ENCODE measurements around the gene GBGT1. TPM values are rescaled to one million over a fixed set of nuclear protein-coding genes. Genes with fewer than 3 reads are reported as not detected.

The GBGT1 gene
- polyA plus RNA-seq, 1 donor from 2014 or later: not detected

GRCh38 chr9:133202145-133202513 is 38.4 kb upstream of the GBGT1 start:
- H3F3A ChIP-seq (ENCODE audit: insufficient read depth, low read length, poor library complexity, severe bottlenecking): no peaks in the 10 kb centered on the region
- no peak overlapping the region for H3K9ac ChIP-seq (ENCODE audit: low read length)

GRCh38 chr9:133201424-133202144 is 37.9 kb upstream of the GBGT1 start:
- Histone ChIP-seq H3K4me3 (ENCODE audit: low read length) (no peak overlapping the region), H3K79me2 (replicated peaks; ENCODE audit: insufficient read depth, low read length) (no peaks in the 10 kb centered on the region), H3K4me2 (ENCODE audit: low read length) (no peak overlapping the region), H3K9me2 (ENCODE audit: insufficient read depth, low read length) (no peaks in the 10 kb centered on the region), H4K20me1 (ENCODE audit: insufficient read depth) (no peaks in the 10 kb centered on the region), H3K27me3 (ENCODE audit: insufficient read depth, low read depth, low read length) (no peaks in the 10 kb centered on the region), H3K9ac (ENCODE audit: low read length) (no peak overlapping the region), H3F3A (ENCODE audit: insufficient read depth, low read length, poor library complexity, severe bottlenecking) (no peaks in the 10 kb centered on the region), H3K36me3 (ENCODE audit: insufficient read depth, low read length) (no peaks in the 10 kb centered on the region), H3K27ac (ENCODE audit: low read length) (no peak overlapping the region), H2AFZ (ENCODE audit: low read depth, low read length) (no peak overlapping the region), H3K9me3 (ENCODE audit: low read length) (no peaks in the 10 kb centered on the region)
- no peak for TF ChIP-seq EP300 (conservative IDR thresholded peaks at IDR 0.05; ENCODE audit: poor library complexity, severe bottlenecking)
- TF ChIP-seq POLR2AphosphoS5 (IDR thresholded peaks at IDR 0.05): no peak
- TF ChIP-seq TAF1 (IDR thresholded peaks at IDR 0.05; ENCODE audit: low read depth): no peak

More at GRCh38 chr9:133202145-133202513, 38.4 kb upstream of the GBGT1 start:
- no peak overlapping the region for H3K4me2 ChIP-seq (ENCODE audit: low read length)
- no peaks in the 10 kb centered on the region for H3K9me2 ChIP-seq (ENCODE audit: insufficient read depth, low read length)
- TF ChIP-seq SMC3 (conservative IDR thresholded peaks at IDR 0.05; ENCODE audit: poor library complexity) (no peak), CTCF (IDR thresholded peaks at IDR 0.05; ENCODE audit: poor library complexity, severe bottlenecking) (no peak), REST (IDR thresholded peaks at IDR 0.05; ENCODE audit: borderline replicate concordance) (no peak), EZH2 (IDR thresholded peaks at IDR 0.05; ENCODE audit: borderline replicate concordance, insufficient read depth, low read length, poor library complexity, severe bottlenecking) (no peak)
- no peaks in the 10 kb centered on the region for H3K79me2 ChIP-seq (replicated peaks; ENCODE audit: insufficient read depth, low read length)
- no peak overlapping the region for H2AFZ ChIP-seq (ENCODE audit: low read depth, low read length)
- H3K36me3 ChIP-seq (ENCODE audit: insufficient read depth, low read length): no peaks in the 10 kb centered on the region
- no peaks in the 10 kb centered on the region for H3K27me3 ChIP-seq (ENCODE audit: insufficient read depth, low read depth, low read length)
- H4K20me1 ChIP-seq (ENCODE audit: insufficient read depth): no peaks in the 10 kb centered on the region
- H3K9me3 ChIP-seq (ENCODE audit: low read length): no peaks in the 10 kb centered on the region
- H3K4me3 ChIP-seq (ENCODE audit: low read length): no peak overlapping the region
- H3K27ac ChIP-seq (ENCODE audit: low read length): no peak overlapping the region

GRCh38 chr9:133200631-133201030 is 36.9 kb upstream of the GBGT1 start:
- no peaks in the 10 kb centered on the region for H3K9me2 ChIP-seq (ENCODE audit: insufficient read depth, low read length)
- no peak overlapping the region for H3K4me3 ChIP-seq (ENCODE audit: low read length)
- H3K9me3 ChIP-seq (ENCODE audit: low read length): no peaks in the 10 kb centered on the region
- no peak overlapping the region for H3K4me2 ChIP-seq (ENCODE audit: low read length)
- TF ChIP-seq EZH2 (IDR thresholded peaks at IDR 0.05; ENCODE audit: borderline replicate concordance, insufficient read depth, low read length, poor library complexity, severe bottlenecking): no peak
- TF ChIP-seq SMC3 (conservative IDR thresholded peaks at IDR 0.05; ENCODE audit: poor library complexity): no peak
- H3K27ac ChIP-seq (ENCODE audit: low read length): no peak overlapping the region
- no peaks in the 10 kb centered on the region for H3K27me3 ChIP-seq (ENCODE audit: insufficient read depth, low read depth, low read length)
- no peaks in the 10 kb centered on the region for H3F3A ChIP-seq (ENCODE audit: insufficient read depth, low read length, poor library complexity, severe bottlenecking)
- no peaks in the 10 kb centered on the region for H3K79me2 ChIP-seq (replicated peaks; ENCODE audit: insufficient read depth, low read length)
- H2AFZ ChIP-seq (ENCODE audit: low read depth, low read length): no peak overlapping the region
- no peaks in the 10 kb centered on the region for H3K36me3 ChIP-seq (ENCODE audit: insufficient read depth, low read length)
- H4K20me1 ChIP-seq (ENCODE audit: insufficient read depth): no peaks in the 10 kb centered on the region
- no peak overlapping the region for H3K9ac ChIP-seq (ENCODE audit: low read length)
